HepG2 (cell line): ENCODE results near the gene AIP.

Source experiments
- ASH2L ChIP-seq: fragments of 300-600, 200-600 bp; sonication (generic); IDR thresholded peaks from 2 replicates; pipeline ENCODE4 v1.7.0; 2017; ENCODE audit warnings: low read depth, mild to moderate bottlenecking, moderate library complexity, mixed read lengths, low read length; ENCODE audit not compliant: insufficient read length
- ATM ChIP-seq: fragments of 450-650 bp; IDR thresholded peaks from 2 replicates; pipeline ENCODE4 v1.7.1; 2017; ENCODE audit warnings: mild to moderate bottlenecking, borderline replicate concordance
- E2F5 ChIP-seq: sonication (generic); formaldehyde crosslinking; conservative IDR thresholded peaks from 2 replicates; pipeline ENCODE4 v1.4.0; 2020; ENCODE audit warnings: missing genetic modification reagents
- EP300 ChIP-seq, 3 experiments: sonication (generic) in 1 of 3; formaldehyde crosslinking in 1 of 3; IDR thresholded peaks; 2 replicates each; pipeline versions ENCODE4 v1.5.1 to v1.6.1; 2011 to 2020; ENCODE audit warnings: low read depth in 2 of 3, low read length in 2 of 3, borderline replicate concordance in 1 of 3, improper control_type of control experiment in 1 of 3, mild to moderate bottlenecking in 1 of 3, missing genetic modification reagents in 1 of 3, moderate library complexity in 1 of 3
- FOXK2 ChIP-seq: fragments of 450-650 bp; IDR thresholded peaks from 2 replicates; pipeline ENCODE4 v1.6.1; 2016
- HCFC1 ChIP-seq: fragments of 150-350 bp; IDR thresholded peaks from 2 replicates; pipeline ENCODE4 v1.6.1; 2014; ENCODE audit warnings: low read depth, low read length
- NFIC ChIP-seq: IDR thresholded peaks from 2 replicates; pipeline ENCODE4 v1.6.1; 2012; ENCODE audit warnings: mild to moderate bottlenecking, low read length, inconsistent platforms
- RAD21 ChIP-seq: fragments of 450-650 bp; formaldehyde crosslinking; IDR thresholded peaks from 2 replicates; pipeline ENCODE4 v1.5.0; 2020; ENCODE audit warnings: mild to moderate bottlenecking
- REST ChIP-seq, 2 experiments: IDR thresholded peaks; 2 replicates each; pipeline ENCODE4 v1.6.1; 2011 to 2012; ENCODE audit warnings: low read length in 2 of 2, borderline replicate concordance in 1 of 2, low read depth in 1 of 2, mild to moderate bottlenecking in 1 of 2, moderate library complexity in 1 of 2
- ZNF296 ChIP-seq: sonication (generic); formaldehyde crosslinking; conservative IDR thresholded peaks from 2 replicates; pipeline ENCODE4 v1.5.0; 2020; ENCODE audit warnings: mild to moderate bottlenecking, missing genetic modification reagents
- ZNF619 ChIP-seq: sonication (generic); formaldehyde crosslinking; IDR thresholded peaks from 2 replicates; pipeline ENCODE4 v1.4.0; 2020; ENCODE audit warnings: mild to moderate bottlenecking, missing genetic modification reagents

GRCh38 chr11:67503119-67504004 is 20.5 kb downstream of the AIP start:
- no peak for TF ChIP-seq ASH2L
- no peak for TF ChIP-seq ATM
- TF ChIP-seq HCFC1, result no peak
- no peak for TF ChIP-seq RAD21 (CRISPR knock-in tag)
- TF ChIP-seq FOXK2, result no peak
- no peak for TF ChIP-seq EP300 (IDR thresholded peaks at IDR 0.05; ENCODE audit: low read depth in 2 of 2, low read length in 2 of 2)
- TF ChIP-seq EP300 (CRISPR knock-in tag; IDR thresholded peaks at IDR 0.05; ENCODE audit: borderline replicate concordance), result no peak
- TF ChIP-seq NFIC, result no peak
- no peak for TF ChIP-seq REST (IDR thresholded peaks at IDR 0.05; ENCODE audit: borderline replicate concordance in 1 of 2, low read depth in 1 of 2, low read length in 2 of 2)
- TF ChIP-seq ZNF296 (CRISPR knock-in tag), result no peak
- no peak for TF ChIP-seq ZNF619
- no peak for TF ChIP-seq E2F5 (CRISPR knock-in tag)
